Astrocyte (in vitro differentiated cells and primary cell): ENCODE measurements around the gene NSUN5.
"Not testable (repeated sequence)": the region's sequence is repeated elsewhere in the genome, so short reads cannot be mapped to it uniquely, and the experiment has no call there.

Experiments
- EZH2 ChIP-seq: IDR thresholded peaks from 2 replicates; pipeline ENCODE4 v1.6.1; 2012; ENCODE audit warnings: mild to moderate bottlenecking, low read length, inconsistent platforms; ENCODE audit not compliant: insufficient read depth
- TF ChIP-seq, protein P1 (sequence below): IDR thresholded peaks from 2 replicates; pipeline ENCODE4 v1.5.1; 2011; ENCODE audit warnings: low read depth, mild to moderate bottlenecking, inconsistent platforms, low read length, moderate library complexity; ENCODE audit not compliant: insufficient read depth

DNA sequence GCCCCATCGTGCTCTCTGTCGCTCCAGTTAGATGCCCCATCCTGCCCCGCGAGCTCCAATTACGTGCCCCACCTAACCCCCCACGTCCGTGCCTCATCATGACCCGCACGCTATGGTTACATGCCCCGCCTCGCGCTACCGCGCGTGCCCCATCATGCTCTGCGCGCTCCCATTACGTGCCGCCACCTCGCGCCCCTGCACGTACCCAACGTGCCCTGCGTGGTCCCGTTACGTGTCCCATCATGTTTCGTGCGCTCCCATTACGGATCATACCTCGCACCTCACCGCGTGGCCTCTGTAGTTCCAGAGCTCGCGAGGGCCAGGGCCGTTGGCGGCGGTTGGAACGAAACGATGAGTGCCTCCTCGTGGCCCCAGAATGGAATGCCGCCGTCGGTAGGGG is 19.3 kb upstream of the NSUN5 start, which contains the start of the genes FKBP6 and TRIM50:
- TF ChIP-seq, protein P1, sequence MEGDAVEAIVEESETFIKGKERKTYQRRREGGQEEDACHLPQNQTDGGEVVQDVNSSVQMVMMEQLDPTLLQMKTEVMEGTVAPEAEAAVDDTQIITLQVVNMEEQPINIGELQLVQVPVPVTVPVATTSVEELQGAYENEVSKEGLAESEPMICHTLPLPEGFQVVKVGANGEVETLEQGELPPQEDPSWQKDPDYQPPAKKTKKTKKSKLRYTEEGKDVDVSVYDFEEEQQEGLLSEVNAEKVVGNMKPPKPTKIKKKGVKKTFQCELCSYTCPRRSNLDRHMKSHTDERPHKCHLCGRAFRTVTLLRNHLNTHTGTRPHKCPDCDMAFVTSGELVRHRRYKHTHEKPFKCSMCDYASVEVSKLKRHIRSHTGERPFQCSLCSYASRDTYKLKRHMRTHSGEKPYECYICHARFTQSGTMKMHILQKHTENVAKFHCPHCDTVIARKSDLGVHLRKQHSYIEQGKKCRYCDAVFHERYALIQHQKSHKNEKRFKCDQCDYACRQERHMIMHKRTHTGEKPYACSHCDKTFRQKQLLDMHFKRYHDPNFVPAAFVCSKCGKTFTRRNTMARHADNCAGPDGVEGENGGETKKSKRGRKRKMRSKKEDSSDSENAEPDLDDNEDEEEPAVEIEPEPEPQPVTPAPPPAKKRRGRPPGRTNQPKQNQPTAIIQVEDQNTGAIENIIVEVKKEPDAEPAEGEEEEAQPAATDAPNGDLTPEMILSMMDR: not testable (repeated sequence)
- not testable (repeated sequence) for TF ChIP-seq EZH2
